Trophoblast cell (in vitro differentiated cells and primary cell): ENCODE results near the gene TMEM208.

Source experiments
- DNase-seq, 2 donors: peaks; one replicate each; pipeline ENCODE4 v3.0.0-alpha.2; 2016
- H2AFZ ChIP-seq: 2 replicates; pipeline ENCODE4 v1.6.1; 2013; ENCODE audit warnings: low read length, moderate library complexity, mild to moderate bottlenecking; ENCODE audit not compliant: insufficient read depth, poor library complexity
- H2AK5ac ChIP-seq: 2 replicates; pipeline ENCODE4 v1.6.1; 2013; ENCODE audit warnings: mild to moderate bottlenecking, low read length
- H2BK120ac ChIP-seq: 2 replicates; pipeline ENCODE4 v1.6.1; 2013; ENCODE audit warnings: low read length, mild to moderate bottlenecking, moderate library complexity; ENCODE audit not compliant: insufficient read depth, poor library complexity
- H2BK12ac ChIP-seq: 2 replicates; pipeline ENCODE4 v1.6.1; 2013; ENCODE audit warnings: mild to moderate bottlenecking, low read length, moderate library complexity
- H2BK5ac ChIP-seq: 2 replicates; pipeline ENCODE4 v1.6.1; 2013; ENCODE audit warnings: low read length, low read depth, moderate library complexity, mild to moderate bottlenecking; ENCODE audit not compliant: poor library complexity
- H3K14ac ChIP-seq: 2 replicates; pipeline ENCODE4 v1.6.1; 2013; ENCODE audit warnings: mild to moderate bottlenecking, low read length
- H3K18ac ChIP-seq: 2 replicates; pipeline ENCODE4 v1.6.1; 2013; ENCODE audit warnings: mild to moderate bottlenecking, low read length
- H3K23ac ChIP-seq: 2 replicates; pipeline ENCODE4 v1.6.1; 2013; ENCODE audit warnings: low read length
- H3K27ac ChIP-seq: 2 replicates; pipeline ENCODE4 v1.5.1; 2013; ENCODE audit warnings: low read depth, mild to moderate bottlenecking, inconsistent platforms, low read length, moderate library complexity
- H3K27me3 ChIP-seq: 2 replicates; pipeline ENCODE4 v1.6.1; 2013; ENCODE audit warnings: inconsistent platforms, mild to moderate bottlenecking, low read length, moderate library complexity; ENCODE audit not compliant: insufficient read depth
- H3K36me3 ChIP-seq, 2 experiments: 1 replicate in 1 of 2; 2 replicates in 1 of 2; pipeline ENCODE4 v1.6.1; 2013; ENCODE audit warnings: low read length in 2 of 2, mild to moderate bottlenecking in 2 of 2, moderate library complexity in 1 of 2; ENCODE audit not compliant: insufficient read depth in 2 of 2, control insufficient read depth in 1 of 2
- H3K4ac ChIP-seq: 2 replicates; pipeline ENCODE4 v1.6.1; 2013; ENCODE audit warnings: low read depth, mild to moderate bottlenecking, low read length, moderate library complexity
- H3K4me1 ChIP-seq, 2 experiments: 1 replicate in 1 of 2; 2 replicates in 1 of 2; pipeline ENCODE4 v1.6.1; 2013; ENCODE audit warnings: low read length in 2 of 2, mild to moderate bottlenecking in 2 of 2, moderate library complexity in 1 of 2; ENCODE audit not compliant: insufficient read depth in 2 of 2, control insufficient read depth in 1 of 2
- H3K4me2 ChIP-seq: 2 replicates; pipeline ENCODE4 v1.6.1; 2013; ENCODE audit warnings: inconsistent platforms, mild to moderate bottlenecking, low read length, moderate library complexity
- H3K4me3 ChIP-seq: 2 replicates; pipeline ENCODE4 v1.5.1; 2013; ENCODE audit warnings: mild to moderate bottlenecking, low read depth, low read length, inconsistent platforms
- H3K79me1 ChIP-seq: one replicate; pipeline ENCODE4 v1.6.1; 2013; ENCODE audit warnings: low read length
- H3K79me2 ChIP-seq: 2 replicates; pipeline ENCODE4 v1.6.1; 2013; ENCODE audit warnings: low read length, mild to moderate bottlenecking; ENCODE audit not compliant: control insufficient read depth, insufficient read depth, poor library complexity
- H3K9ac ChIP-seq: 2 replicates; pipeline ENCODE4 v1.6.1; 2013; ENCODE audit warnings: mild to moderate bottlenecking, low read length
- H3K9me3 ChIP-seq: 2 replicates; pipeline ENCODE4 v1.6.1; 2013; ENCODE audit warnings: low read depth, mild to moderate bottlenecking, control low read depth, inconsistent platforms, low read length; ENCODE audit not compliant: insufficient read depth
- H4K12ac ChIP-seq: 2 replicates; pipeline ENCODE4 v1.6.1; 2013; ENCODE audit warnings: low read depth, mild to moderate bottlenecking, low read length, moderate library complexity
- H4K8ac ChIP-seq: 2 replicates; pipeline ENCODE4 v1.6.1; 2013; ENCODE audit warnings: low read depth, mild to moderate bottlenecking, low read length, moderate library complexity
- H4K91ac ChIP-seq: one replicate; pipeline ENCODE4 v1.6.1; 2013; ENCODE audit warnings: low read depth, mild to moderate bottlenecking, low read length, moderate library complexity
- WGBS: extraction: QIAGEN DNeasy Blood & Tissue Kit; methylation state at CpG from one replicate; pipeline ENCODE4 v1.1.7; 2013; ENCODE audit warnings: missing lambda C conversion rate; ENCODE audit not compliant: insufficient read length, insufficient coverage; ENCODE audit errors: extremely low coverage; 5-methylcytosine and 5-hydroxymethylcytosine counted together

Gene TMEM208

DNA sequence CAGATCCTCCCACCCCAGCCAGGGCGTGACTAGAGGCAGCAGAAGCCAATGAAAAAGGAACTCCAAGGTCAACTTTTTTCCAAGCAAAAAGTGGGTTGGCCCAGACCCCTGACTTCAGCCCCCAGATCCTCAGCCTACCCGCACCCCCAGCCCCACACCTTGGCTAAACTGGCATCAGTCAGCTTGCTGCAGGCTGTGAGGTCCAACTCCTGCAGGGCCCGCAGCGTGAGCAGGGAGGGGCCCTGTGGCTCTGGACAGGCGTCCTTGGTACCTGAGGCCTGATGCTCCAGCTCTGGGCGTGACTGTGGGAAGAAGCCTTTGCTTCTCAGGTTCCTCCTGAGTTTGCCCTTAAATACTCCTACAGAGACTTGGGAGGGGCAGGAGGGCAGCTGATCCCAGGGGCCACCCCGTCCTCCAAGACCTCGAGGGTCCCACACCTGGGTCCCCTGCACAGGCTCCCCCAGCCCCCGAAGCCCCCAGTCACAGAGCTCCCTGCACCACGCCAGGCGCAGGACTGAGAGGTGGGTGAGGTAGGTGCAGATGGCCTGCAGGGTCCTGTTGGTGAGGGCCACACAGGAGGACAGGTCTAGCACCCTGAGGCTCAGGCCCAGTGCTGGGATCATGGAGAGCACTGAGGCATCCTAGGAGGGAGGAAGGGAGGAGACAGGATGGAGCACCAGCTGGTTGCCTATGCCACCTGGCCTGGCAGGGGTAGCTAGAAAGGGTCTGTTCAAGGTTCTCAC, 18.6 kb upstream of the TMEM208 start:
- peak overlapping the region; percentile 10 for H2BK12ac ChIP-seq
- no peak overlapping the region for H3K14ac ChIP-seq
- peaks cover 2% of the 10 kb centered on the region for H3K79me2 ChIP-seq
- no peak overlapping the region for H3K4me2 ChIP-seq
- no peak overlapping the region for H3K18ac ChIP-seq
- no peak overlapping the region for H3K9ac ChIP-seq
- H2BK5ac ChIP-seq = no peak overlapping the region
- H3K79me1 ChIP-seq = peaks cover 13% of the 10 kb centered on the region
- WGBS = no CpG with 5 or more reads among the region's 11 CpGs
- H4K8ac ChIP-seq = no peak overlapping the region
- DNase-seq = peak in 1 of 2 donors; percentile 80
- H3K4me1 ChIP-seq = peaks cover 26 to 31% of the 10 kb centered on the region in 2 experiments
- no peak overlapping the region for H4K91ac ChIP-seq
- no peak overlapping the region for H3K4ac ChIP-seq
- H4K12ac ChIP-seq = no peak overlapping the region
- no peaks in the 10 kb centered on the region for H3K27me3 ChIP-seq
- no peak overlapping the region for H3K23ac ChIP-seq
- no peak overlapping the region for H2AFZ ChIP-seq
- peaks cover 5% of the 10 kb centered on the region for H3K9me3 ChIP-seq
- H2AK5ac ChIP-seq = no peak overlapping the region
- no peak overlapping the region for H3K4me3 ChIP-seq
- no peak overlapping the region for H2BK120ac ChIP-seq
- peaks cover 9 to 10% of the 10 kb centered on the region in 2 experiments for H3K36me3 ChIP-seq
- no peak overlapping the region for H3K27ac ChIP-seq

DNA sequence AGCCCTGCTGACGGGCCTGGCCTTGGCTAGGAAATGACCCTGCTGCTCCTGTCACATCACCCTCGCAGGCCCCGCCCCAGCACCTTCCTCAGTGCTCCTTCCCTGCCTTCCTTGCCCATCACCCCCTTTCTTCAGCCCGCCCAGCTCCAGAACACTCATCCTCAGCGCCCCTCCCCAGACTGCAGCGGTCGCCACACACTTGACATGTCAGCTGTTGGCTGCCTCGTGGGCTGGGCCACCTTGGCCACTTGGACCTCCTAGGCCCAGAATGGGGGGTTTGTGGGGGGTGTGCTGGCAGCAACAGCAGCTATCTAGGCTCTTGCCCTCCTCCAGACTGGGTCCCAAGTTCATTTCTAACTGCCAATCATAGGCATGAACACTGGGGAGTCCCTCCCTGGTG, 17.4 kb upstream of the TMEM208 start:
- no peak overlapping the region for H3K27ac ChIP-seq
- no peak overlapping the region for H3K14ac ChIP-seq
- no peaks in the 10 kb centered on the region for H3K36me3 ChIP-seq
- no peak overlapping the region for H2AFZ ChIP-seq
- H2BK5ac ChIP-seq = no peak overlapping the region
- no peak overlapping the region for H3K9ac ChIP-seq
- no peak overlapping the region for H3K23ac ChIP-seq
- no peak overlapping the region for H4K12ac ChIP-seq
- H3K4me1 ChIP-seq = peaks cover 30 to 35% of the 10 kb centered on the region in 2 experiments
- no peak overlapping the region for H4K8ac ChIP-seq
- no peaks in the 10 kb centered on the region for H3K27me3 ChIP-seq
- H3K18ac ChIP-seq = no peak overlapping the region
- H2BK12ac ChIP-seq = no peak overlapping the region
- no peak for DNase-seq
- H3K9me3 ChIP-seq = peaks cover 2% of the 10 kb centered on the region
- no peak overlapping the region for H3K4ac ChIP-seq
- H2AK5ac ChIP-seq = peak overlapping the region; percentile 22
- H3K79me2 ChIP-seq = peaks cover 2% of the 10 kb centered on the region
- H3K4me2 ChIP-seq = no peak overlapping the region
- no CpG with 5 or more reads among the region's 8 CpGs for WGBS
- no peak overlapping the region for H2BK120ac ChIP-seq
- H3K79me1 ChIP-seq = peaks cover 15% of the 10 kb centered on the region
- no peak overlapping the region for H3K4me3 ChIP-seq
- no peak overlapping the region for H4K91ac ChIP-seq

DNA sequence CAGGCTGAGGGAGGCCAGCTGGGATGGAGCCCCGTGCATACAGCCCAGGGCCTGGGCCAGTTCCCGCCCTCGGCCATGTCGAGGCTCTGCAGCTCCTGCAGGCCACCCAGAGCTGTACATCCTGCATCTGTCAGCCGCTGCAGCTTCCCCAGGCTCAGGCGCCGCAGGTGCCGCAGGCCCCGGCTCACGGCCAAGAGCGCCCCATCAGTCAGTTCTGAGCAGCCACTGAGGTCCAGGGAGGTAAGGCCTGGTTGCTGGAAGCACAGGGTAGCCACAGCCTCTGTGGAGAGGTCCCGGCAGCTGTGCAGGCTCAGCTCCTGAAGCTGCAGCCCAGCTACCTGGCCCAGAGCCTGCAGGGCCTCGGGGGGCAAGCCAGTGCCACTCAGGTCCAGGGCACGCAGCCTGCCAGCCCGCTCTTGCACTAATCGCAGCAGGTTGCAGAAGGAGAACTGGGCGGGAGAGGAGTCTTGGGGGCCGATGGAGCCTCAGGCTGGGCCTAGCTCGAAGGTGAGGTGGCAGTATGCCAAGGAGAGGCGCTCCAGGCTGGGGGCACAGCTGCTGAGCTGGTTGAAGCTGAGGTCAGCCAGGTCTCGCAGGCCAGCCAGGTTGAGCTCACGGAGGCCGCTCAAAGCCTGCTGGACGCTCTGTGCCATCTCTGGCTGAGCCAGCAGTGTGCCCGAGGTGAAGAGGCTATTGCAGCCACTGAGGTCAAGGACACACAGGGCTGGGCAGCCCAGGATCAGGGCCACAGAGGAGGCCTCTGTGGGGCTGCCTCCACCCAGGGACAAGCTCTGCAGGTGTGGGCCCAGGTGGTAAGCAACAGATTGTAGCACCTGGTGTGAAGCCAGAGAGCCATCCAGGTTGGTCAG, 16.6 kb upstream of the TMEM208 start:
- H3K4ac ChIP-seq = no peak overlapping the region
- no peak overlapping the region for H3K14ac ChIP-seq
- DNase-seq = no peak
- H3K79me2 ChIP-seq = peaks cover 2% of the 10 kb centered on the region
- H4K8ac ChIP-seq = no peak overlapping the region
- no peak overlapping the region for H3K27ac ChIP-seq
- H4K12ac ChIP-seq = no peak overlapping the region
- H4K91ac ChIP-seq = no peak overlapping the region
- no peak overlapping the region for H2AK5ac ChIP-seq
- peaks cover 15% of the 10 kb centered on the region for H3K79me1 ChIP-seq
- H3K36me3 ChIP-seq = no peaks in the 10 kb centered on the region
- peaks cover 2% of the 10 kb centered on the region for H3K9me3 ChIP-seq
- H3K4me1 ChIP-seq = peaks cover 30 to 35% of the 10 kb centered on the region in 2 experiments
- no peak overlapping the region for H3K4me2 ChIP-seq
- H3K4me3 ChIP-seq = no peak overlapping the region
- no peak overlapping the region for H3K18ac ChIP-seq
- no peaks in the 10 kb centered on the region for H3K27me3 ChIP-seq
- no CpG with 5 or more reads among the region's 25 CpGs for WGBS
- no peak overlapping the region for H2AFZ ChIP-seq
- no peak overlapping the region for H2BK5ac ChIP-seq
- H2BK12ac ChIP-seq = no peak overlapping the region
- H3K23ac ChIP-seq = no peak overlapping the region
- H2BK120ac ChIP-seq = no peak overlapping the region
- H3K9ac ChIP-seq = no peak overlapping the region

DNA sequence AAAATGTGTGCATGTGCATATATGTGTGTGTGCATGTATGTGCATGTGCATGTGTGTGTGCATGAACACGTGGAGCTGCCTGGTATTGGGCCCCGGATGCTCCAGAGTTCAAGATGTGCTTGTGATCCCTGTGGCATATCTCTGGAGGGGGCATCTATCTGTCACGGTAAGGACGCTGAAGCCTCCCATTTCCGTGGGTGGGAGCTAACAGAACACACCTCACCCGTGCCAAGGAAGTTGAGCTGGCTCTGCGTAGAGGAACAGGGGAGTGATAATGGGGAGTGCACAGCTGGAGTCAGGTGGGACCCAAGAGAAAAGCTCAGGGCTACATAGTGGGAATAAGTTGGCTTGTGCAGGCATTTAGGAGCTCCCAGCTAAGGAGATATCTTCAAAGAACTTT, 15.3 kb upstream of the TMEM208 start:
- DNase-seq = no peak
- no peaks in the 10 kb centered on the region for H3K27me3 ChIP-seq
- no peak overlapping the region for H3K4ac ChIP-seq
- H3K36me3 ChIP-seq = no peaks in the 10 kb centered on the region
- H4K8ac ChIP-seq = no peak overlapping the region
- H3K9ac ChIP-seq = no peak overlapping the region
- H3K4me1 ChIP-seq = peaks cover 25 to 30% of the 10 kb centered on the region in 2 experiments
- no peak overlapping the region for H2BK12ac ChIP-seq
- no peak overlapping the region for H3K18ac ChIP-seq
- peaks cover 2% of the 10 kb centered on the region for H3K79me2 ChIP-seq
- no peak overlapping the region for H3K23ac ChIP-seq
- WGBS = no CpG with 5 or more reads among the region's 7 CpGs
- no peak overlapping the region for H3K27ac ChIP-seq
- no peak overlapping the region for H2BK5ac ChIP-seq
- no peak overlapping the region for H3K4me3 ChIP-seq
- no peak overlapping the region for H3K4me2 ChIP-seq
- no peak overlapping the region for H2AK5ac ChIP-seq
- no peak overlapping the region for H4K12ac ChIP-seq
- H2BK120ac ChIP-seq = no peak overlapping the region
- H3K9me3 ChIP-seq = peaks cover 2% of the 10 kb centered on the region
- H2AFZ ChIP-seq = no peak overlapping the region
- H4K91ac ChIP-seq = no peak overlapping the region
- no peak overlapping the region for H3K14ac ChIP-seq
- peaks cover 12% of the 10 kb centered on the region for H3K79me1 ChIP-seq
